Measurements from ENCODE around the gene RPL5.

DNA sequence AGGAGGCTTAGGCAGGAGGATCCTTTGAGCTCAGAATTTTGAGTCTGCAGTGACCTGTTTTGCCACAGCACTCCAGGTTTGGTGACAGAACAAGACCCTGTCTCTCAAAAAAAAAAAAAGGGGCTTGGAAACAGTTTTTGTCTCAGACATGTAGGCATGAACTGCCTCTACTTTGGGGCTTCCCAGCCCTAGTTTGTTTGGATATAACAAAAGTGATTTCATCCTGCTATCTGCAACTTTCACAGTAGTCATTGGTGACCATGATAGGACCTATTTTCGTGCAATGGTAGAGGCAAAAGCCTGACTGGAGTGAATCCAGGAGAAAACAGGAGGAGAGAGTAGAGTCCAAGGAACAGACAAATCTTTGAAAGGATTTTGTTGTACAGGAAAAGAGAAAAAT lies 26.6 kb upstream of the RPL5 start:
- TF ChIP-seq CREB5 (CRISPR knock-in tag; IDR thresholded peaks at IDR 0.05; ENCODE audit: low read depth) (no peak), PPARA (CRISPR knock-in tag; IDR thresholded peaks at IDR 0.05; ENCODE audit: borderline replicate concordance) (no peak), RARB (CRISPR knock-in tag; IDR thresholded peaks at IDR 0.05) (no peak), OSR1 (CRISPR knock-in tag; IDR thresholded peaks at IDR 0.05) (no peak), ISL1 (CRISPR knock-in tag; IDR thresholded peaks at IDR 0.05) (no peak), ZNF565 (CRISPR knock-in tag; conservative IDR thresholded peaks at IDR 0.05; ENCODE audit: low read depth) (no peak), PATZ1 (CRISPR knock-in tag; IDR thresholded peaks at IDR 0.05; ENCODE audit: borderline replicate concordance) (no peak), TSHZ2 (CRISPR knock-in tag; IDR thresholded peaks at IDR 0.05) (no peak), ZFP30 (CRISPR knock-in tag; IDR thresholded peaks at IDR 0.05) (no peak), SNAI2 (CRISPR knock-in tag; IDR thresholded peaks at IDR 0.05) (no peak)
